ENCODE data around the gene COASY. TPM values are rescaled to one million over a fixed set of nuclear protein-coding genes. Genes with fewer than 3 reads are reported as not detected.

The COASY gene
- 10.9 TPM for total RNA-seq

DNA sequence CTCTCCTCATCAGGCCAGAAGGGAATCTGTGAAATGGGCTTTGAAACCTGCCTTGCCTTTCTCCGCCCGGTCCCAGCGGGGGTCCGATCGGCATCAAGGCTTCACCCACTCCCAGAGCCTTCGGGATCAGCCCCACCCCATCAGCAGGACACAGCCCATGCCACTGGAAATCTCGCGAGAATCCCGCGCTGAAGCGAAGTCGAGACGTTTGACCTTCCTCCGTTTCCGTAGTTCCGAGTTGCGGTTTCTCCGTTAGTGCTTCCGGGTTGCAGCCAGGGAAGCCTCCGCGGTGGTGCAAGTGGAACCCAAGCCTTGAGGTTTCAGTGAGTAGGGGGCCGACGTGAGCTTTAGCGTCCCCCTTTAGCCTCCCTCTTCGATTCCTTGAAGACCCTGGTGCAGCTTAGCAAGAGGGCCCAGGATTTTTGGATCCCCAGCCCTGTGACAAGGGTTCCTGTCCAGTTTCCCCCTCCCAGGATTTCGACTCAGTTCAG, at the start of gene COASY:
Gene COASY, plus strand, starts transcription at position 252 of the 491 bp plus-strand sequence. CDS start 475 bp downstream, outside the sequence.
- H3K27me3 ChIP-seq: no peaks in the 10 kb centered on the region
- peak; percentile 78 to 97 for DNase-seq (ENCODE audit: low spot score in 2 of 2)
- H3K4me3 ChIP-seq: peak within 1 kb of the TSS; percentile 84
- H3K36me3 ChIP-seq: peaks cover 16 to 19% of the 10 kb centered on the region in 2 donors
- peaks cover 5 to 31% of the 10 kb centered on the region in 2 donors for H3K4me1 ChIP-seq
- TF ChIP-seq, protein P1, sequence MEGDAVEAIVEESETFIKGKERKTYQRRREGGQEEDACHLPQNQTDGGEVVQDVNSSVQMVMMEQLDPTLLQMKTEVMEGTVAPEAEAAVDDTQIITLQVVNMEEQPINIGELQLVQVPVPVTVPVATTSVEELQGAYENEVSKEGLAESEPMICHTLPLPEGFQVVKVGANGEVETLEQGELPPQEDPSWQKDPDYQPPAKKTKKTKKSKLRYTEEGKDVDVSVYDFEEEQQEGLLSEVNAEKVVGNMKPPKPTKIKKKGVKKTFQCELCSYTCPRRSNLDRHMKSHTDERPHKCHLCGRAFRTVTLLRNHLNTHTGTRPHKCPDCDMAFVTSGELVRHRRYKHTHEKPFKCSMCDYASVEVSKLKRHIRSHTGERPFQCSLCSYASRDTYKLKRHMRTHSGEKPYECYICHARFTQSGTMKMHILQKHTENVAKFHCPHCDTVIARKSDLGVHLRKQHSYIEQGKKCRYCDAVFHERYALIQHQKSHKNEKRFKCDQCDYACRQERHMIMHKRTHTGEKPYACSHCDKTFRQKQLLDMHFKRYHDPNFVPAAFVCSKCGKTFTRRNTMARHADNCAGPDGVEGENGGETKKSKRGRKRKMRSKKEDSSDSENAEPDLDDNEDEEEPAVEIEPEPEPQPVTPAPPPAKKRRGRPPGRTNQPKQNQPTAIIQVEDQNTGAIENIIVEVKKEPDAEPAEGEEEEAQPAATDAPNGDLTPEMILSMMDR (IDR thresholded peaks at IDR 0.05): no peak
- H3K27ac ChIP-seq: peak within 1 kb of the TSS; percentile 84 to 87
- intact Hi-C loops (cut with DNase I): loop anchor here (1.0 to 5.0 kb wide), 2 partner anchors 26 to 115 kb away; partner anchors contain the start of genes NAGLU and PLEKHH3
- no peaks in the 10 kb centered on the region for H3K9me3 ChIP-seq

DNA sequence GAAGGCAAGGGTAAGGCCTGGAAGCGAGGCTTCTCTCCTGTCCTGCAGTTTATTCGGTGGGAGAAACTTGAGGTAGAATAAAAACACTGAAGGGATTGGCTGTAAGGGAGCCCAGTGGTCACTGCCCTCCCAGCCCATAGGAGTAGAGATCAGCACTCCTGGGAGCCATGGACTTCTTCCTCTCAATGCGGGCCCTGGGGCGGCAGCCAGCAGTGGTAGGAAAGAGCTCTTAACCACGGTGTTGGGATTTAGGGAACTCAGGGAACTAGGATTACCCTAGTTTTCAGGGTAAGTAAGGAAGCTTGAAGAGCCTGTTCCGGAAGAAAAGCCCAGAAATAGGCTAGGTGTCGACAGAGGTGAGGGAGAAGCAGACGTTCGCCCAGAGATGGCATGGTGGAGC, 49.7 kb upstream of the COASY start:
- H3K4me1 ChIP-seq: peaks cover 15 to 44% of the 10 kb centered on the region in 2 donors
- peaks cover 23 to 49% of the 10 kb centered on the region in 2 donors for H3K36me3 ChIP-seq
- intact Hi-C loops (cut with DNase I): no loop called here
- TF ChIP-seq, protein P1 (IDR thresholded peaks at IDR 0.05): no peak
- H3K9me3 ChIP-seq: no peaks in the 10 kb centered on the region
- peak overlapping the region; percentile 69 to 73 for H3K27ac ChIP-seq
- DNase-seq (ENCODE audit: low spot score in 2 of 2): no peak
- H3K4me3 ChIP-seq: no peak overlapping the region
- no peaks in the 10 kb centered on the region for H3K27me3 ChIP-seq

DNA sequence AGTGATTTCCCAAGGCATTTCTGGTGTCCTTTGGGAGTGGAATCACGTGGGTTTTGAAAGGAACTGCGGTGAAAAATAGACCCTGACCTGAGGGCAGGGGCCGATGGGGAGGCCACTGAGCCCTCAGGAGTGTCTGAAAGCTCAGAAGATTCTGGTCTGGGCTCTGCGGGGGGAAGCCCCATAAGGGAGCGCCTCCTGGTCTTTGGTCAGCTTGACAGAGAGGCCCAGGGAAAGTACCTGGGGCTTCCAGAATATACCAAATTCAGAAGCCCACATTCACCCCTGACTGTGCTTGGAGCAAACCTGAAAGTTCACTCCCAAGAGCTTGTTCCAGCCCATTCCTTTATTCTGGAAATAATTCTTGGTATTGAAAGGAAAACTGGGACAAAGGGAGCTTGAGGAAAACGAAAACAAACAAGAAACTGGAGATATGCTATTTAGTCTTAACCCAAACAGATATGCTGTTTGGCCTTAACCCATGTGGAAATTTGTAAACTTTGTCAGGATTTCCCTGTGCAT, 49.2 kb upstream of the COASY start:
- Histone ChIP-seq H3K36me3 (peaks cover 20 to 44% of the 10 kb centered on the region in 2 donors), H3K27me3 (no peaks in the 10 kb centered on the region), H3K27ac (peak overlapping the region; percentile 69 to 73), H3K9me3 (no peaks in the 10 kb centered on the region), H3K4me1 (peaks cover 19 to 49% of the 10 kb centered on the region in 2 donors), H3K4me3 (no peak overlapping the region)
- no peak for DNase-seq (ENCODE audit: low spot score in 2 of 2)
- intact Hi-C loops (cut with DNase I): no loop called here
- TF ChIP-seq, protein P1 (IDR thresholded peaks at IDR 0.05): no peak

DNA sequence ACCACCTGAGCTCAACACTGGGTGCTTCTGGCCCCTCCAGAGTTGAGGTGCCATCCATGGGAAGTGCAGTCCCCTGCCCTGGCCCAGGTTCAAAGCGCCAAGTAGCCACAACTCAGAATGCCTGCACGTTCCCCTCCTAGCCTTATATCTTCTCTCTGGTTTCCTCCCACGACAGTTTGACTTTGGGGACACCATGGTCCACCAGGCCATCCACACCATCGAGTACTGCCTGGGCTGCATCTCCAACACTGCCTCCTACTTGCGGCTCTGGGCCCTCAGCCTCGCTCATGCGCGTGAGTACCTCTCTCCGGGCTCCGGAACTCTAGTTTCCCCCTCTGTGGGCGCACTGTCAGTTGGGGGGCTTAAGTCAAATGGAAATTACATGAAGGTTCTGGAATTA, 48.3 kb upstream of the COASY start:
- TF ChIP-seq, protein P1 (IDR thresholded peaks at IDR 0.05): no peak
- Histone ChIP-seq H3K27ac (peak overlapping the region; percentile 69 to 73), H3K4me1 (peaks cover 28 to 56% of the 10 kb centered on the region in 2 donors), H3K4me3 (no peak overlapping the region), H3K27me3 (no peaks in the 10 kb centered on the region), H3K9me3 (no peaks in the 10 kb centered on the region), H3K36me3 (peaks cover 13 to 35% of the 10 kb centered on the region in 2 donors)
- no peak for DNase-seq (ENCODE audit: low spot score in 2 of 2)
- intact Hi-C loops (cut with DNase I): no loop called here

DNA sequence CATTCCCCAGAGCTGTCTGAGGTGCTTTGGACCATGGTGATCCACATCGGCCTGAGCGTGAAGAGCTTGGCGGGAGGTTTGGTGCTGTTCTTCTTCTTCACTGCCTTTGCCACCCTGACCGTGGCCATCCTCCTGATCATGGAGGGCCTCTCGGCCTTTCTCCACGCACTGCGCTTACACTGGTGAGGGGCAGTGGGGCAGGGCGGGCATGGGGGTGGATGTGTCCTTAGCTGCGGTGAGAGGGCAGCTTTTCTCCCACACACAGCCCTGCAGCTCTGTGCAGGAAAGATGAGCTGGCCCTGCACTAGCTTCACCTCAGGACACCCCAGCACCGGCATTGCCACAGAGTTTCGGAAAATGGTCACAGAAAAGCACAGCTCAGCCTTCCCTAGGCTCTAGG, 47.7 kb upstream of the COASY start:
- DNase-seq (ENCODE audit: low spot score in 2 of 2): no peak
- no peaks in the 10 kb centered on the region for H3K9me3 ChIP-seq
- TF ChIP-seq, protein P1 (IDR thresholded peaks at IDR 0.05): no peak
- H3K27ac ChIP-seq: peak overlapping the region; percentile 73 to 96
- no peak overlapping the region for H3K4me3 ChIP-seq
- intact Hi-C loops (cut with DNase I): no loop called here
- peaks cover 34 to 60% of the 10 kb centered on the region in 2 donors for H3K4me1 ChIP-seq
- no peaks in the 10 kb centered on the region for H3K27me3 ChIP-seq
- peaks cover 13 to 29% of the 10 kb centered on the region in 2 donors for H3K36me3 ChIP-seq

Measured in ascending aorta (tissue), 2 donors.